GM18502 (cell line): ENCODE data around the gene PTPN6.
"Not testable (repeated sequence)": the region's sequence is repeated elsewhere in the genome, so short reads cannot be mapped to it uniquely, and the experiment has no call there.

Experiments
- ATAC-seq: cut with Tn5 transposase; IDR thresholded peaks from one replicate; pipeline ENCODE4 v1.9.1; 2021; ENCODE audit warnings: mild to moderate bottlenecking; ENCODE audit not compliant: unreplicated experiment, poor library complexity

The PTPN6 gene

GRCh38 chr12:6950811-6951540 is at the start of gene PTPN6:
Gene PTPN6 (plus strand): TSS chr12:6951356. CDS start chr12:6951513, 157 bp downstream.
- ATAC-seq, result no peak

DNA sequence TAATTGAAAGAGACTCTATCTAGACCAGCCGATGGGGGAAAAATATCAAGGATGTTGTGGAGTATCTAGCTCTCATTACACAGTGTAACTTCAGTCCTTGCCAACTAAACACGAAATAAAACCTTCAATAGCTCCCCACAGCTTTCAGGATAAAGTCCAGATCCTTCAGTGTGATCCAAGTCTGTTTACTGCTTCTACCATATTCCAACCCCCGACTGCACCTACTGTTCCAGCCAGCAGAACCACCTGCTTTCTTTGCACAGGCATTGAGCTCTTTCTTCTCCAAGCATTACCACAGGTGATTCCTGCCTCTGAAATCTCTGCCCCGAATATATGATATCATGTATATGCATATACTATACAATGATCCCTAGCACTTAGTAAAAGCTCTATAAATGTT is 48.7 kb upstream of the PTPN6 start:
- ATAC-seq, result no peak

- no peak for ATAC-seq
Observed at GRCh38 chr12:6903722-6904121, 47.4 kb upstream of the PTPN6 start.

DNA sequence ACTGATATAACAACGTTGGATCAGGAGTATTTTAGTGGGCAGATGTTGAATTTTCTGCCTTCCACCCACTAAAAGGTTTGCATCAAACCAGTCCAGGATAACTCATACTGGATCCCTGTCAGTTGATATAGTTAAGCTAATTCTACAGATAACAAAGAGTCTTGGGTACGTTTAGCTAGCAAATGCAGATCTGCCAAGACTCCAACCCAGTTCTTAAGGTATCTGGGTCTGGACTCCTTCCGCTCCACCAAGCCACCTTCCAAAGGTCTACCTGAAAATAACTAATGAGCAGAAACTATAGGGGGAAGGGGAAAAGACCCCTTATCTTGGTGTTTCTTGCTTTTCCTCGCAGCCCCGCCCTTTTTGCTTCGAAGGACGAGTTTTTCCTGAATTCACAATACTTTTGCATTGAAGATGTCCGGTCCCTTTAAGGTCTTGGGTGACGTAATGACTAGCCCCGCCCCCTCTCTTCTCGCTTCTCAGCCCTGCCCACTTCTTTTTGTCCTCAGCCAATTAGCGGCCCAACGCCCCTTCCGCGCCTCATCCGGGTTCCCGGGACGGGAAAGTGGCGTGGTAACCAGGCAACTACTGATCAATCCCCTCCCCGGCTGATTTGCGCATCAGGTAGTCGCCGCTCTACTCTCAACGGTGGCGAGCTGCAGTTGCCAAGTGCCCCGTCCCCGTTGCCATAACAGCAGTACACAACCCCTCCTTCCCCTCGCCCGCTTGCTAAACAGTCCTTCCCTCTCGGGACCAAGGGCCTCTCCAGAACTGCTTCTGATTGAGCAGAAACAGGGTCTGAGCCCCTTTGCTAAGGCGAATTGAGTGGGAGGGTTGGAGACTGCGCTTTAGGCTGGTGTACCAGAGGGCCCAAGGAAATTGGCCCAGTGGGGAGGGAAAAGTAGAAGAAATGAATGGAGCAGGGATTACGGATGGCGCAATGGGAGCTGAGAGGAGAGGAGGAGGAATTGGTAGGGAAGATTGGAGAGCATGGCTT is 46.6 kb upstream of the PTPN6 start, which contains the start of gene LRRC23:
Gene LRRC23 (plus strand): TSS at position 543 of the 997 bp plus-strand sequence. CDS start 812 bp downstream, outside the sequence.
- peak; percentile 95 for ATAC-seq

DNA sequence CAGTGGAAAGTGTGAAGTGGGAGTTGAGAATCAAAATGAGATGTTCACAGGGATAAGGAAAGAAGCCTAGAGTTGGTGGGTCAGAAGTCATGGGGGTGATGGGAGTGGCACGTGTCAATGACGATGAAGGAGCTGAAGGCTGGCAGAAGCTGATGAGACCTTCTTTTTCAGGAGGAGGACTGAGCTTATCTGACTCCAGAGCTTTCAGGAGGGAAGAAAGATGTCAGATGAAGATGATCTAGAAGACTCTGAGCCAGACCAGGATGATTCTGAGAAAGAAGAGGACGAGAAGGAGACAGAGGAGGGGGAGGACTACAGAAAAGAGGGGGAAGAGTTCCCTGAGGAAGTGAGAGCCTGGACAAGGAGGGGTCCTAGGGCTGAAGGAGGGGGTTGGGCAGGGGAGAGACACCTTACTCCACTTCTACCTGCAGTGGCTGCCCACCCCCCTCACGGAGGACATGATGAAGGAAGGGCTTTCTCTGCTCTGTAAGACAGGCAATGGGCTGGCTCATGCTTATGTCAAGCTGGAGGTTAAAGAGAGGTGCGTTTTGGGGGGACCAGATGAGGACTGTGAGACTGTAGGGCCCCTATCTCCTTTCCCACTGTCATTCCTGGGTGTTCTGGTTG is 45.6 kb upstream of the PTPN6 start:
- ATAC-seq, result no peak

DNA sequence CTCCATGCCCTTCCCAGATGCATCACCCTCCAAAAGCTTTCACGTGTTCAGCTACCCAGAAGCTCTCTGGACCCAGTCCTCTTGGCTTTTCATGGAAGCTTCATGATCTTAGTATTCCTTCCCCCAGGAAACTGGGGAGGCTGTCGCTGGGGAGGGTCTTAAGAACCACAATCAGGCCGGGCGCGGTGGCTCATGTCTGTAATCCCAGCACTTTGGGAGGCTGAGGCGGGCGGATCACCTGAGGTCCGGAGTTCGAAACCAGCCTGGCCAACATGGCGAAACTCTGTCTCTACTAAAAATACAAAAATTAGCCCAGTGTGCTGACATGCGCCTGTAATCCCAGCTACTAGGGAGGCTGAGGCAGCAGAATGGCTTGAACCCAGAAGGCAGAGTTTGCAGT is 43.0 kb upstream of the PTPN6 start:
- ATAC-seq, result not testable (repeated sequence)

- ATAC-seq, result no peak
Observed at GRCh38 chr12:6909421-6910145, 41.6 kb upstream of the PTPN6 start.

GRCh38 chr12:6912164-6912935 is 38.8 kb upstream of the PTPN6 start:
- ATAC-seq, result no peak

- ATAC-seq, result peak; percentile 80
Observed at GRCh38 chr12:6914246-6914946, 36.8 kb upstream of the PTPN6 start, which contains the start of gene ENO2. Gene ENO2 (plus strand): TSS chr12:6914580. CDS start chr12:6915833, 1,253 bp downstream.

DNA sequence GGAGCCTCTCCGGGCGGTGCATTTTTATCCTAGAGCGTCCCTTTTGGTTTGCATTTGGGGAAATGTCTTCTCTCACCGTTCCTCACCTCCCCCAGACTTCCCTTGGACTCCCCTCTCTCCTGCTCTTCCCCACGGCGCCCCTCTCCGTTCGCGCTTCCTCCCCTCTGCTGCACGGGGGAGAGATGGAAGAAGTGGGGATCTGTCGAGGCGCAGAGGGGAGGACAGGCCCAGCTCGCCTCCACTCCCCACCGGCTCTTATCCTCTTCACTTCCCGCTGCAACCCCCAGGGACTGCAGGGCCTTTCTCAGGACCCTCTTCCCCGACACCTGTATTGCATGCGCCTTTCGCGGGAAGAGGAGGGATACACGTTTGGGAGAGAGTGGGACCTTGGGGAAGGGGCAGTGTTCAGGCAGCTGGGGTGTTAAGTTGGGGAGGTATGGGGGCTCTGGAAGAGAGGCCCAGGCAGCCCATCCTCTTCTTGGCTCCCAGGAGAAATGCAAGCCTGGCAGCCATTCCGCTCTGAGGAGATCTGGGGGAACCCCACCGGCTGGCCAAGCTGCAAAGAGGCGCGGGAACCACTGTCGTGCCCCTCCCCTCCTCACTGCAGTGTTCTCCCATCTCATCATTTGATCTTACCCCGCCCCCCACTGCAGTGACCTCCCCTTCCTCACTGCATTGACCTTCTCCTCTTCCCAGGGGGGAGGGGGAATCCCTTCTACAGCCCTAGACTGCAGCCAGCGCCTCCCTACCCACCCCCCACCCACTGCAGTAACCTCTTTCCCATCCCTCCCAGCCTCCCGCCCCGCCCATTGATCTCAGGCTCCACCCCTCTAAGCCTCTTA is 36.0 kb upstream of the PTPN6 start:
- no peak for ATAC-seq

- ATAC-seq, result no peak
Observed at GRCh38 chr12:6915789-6916285, 35.3 kb upstream of the PTPN6 start.

- ATAC-seq, result no peak
Observed at GRCh38 chr12:6916426-6917200, 34.5 kb upstream of the PTPN6 start.

GRCh38 chr12:6917491-6918231 is 33.5 kb upstream of the PTPN6 start:
- no peak for ATAC-seq

- no peak for ATAC-seq
Observed at GRCh38 chr12:6919588-6919987, 31.6 kb upstream of the PTPN6 start.

GRCh38 chr12:6921539-6921938 is 29.6 kb upstream of the PTPN6 start:
- ATAC-seq, result no peak
